Muscle of leg (tissue), 11 donors: Measurements from ENCODE around the gene KCNA10. TPM values are rescaled to one million over a fixed set of nuclear protein-coding genes. Genes with fewer than 3 reads are reported as not detected.

Source experiments
- DNase-seq: peaks from one replicate; pipeline ENCODE4 v3.0.0; 2013
- H3K27ac ChIP-seq: one replicate; pipeline ENCODE4 v1.5.1; 2013; ENCODE audit warnings: mild to moderate bottlenecking, low read length, control low read depth
- H3K27me3 ChIP-seq: one replicate; pipeline ENCODE4 v1.6.1; 2013; ENCODE audit warnings: low read length; ENCODE audit not compliant: control insufficient read depth, insufficient read depth
- H3K36me3 ChIP-seq: one replicate; pipeline ENCODE4 v1.6.1; 2013; ENCODE audit warnings: low read length; ENCODE audit not compliant: control insufficient read depth, insufficient read depth
- H3K4me1 ChIP-seq: one replicate; pipeline ENCODE4 v1.6.1; 2013; ENCODE audit warnings: low read length; ENCODE audit not compliant: control insufficient read depth, insufficient read depth
- H3K4me3 ChIP-seq: one replicate; pipeline ENCODE4 v1.5.1; 2013; ENCODE audit warnings: low read length, control low read depth
- H3K9me3 ChIP-seq: replicated peaks from 2 replicates; pipeline ENCODE4 v1.6.1; 2013; ENCODE audit warnings: low read depth, low read length; ENCODE audit not compliant: control insufficient read depth
- WGBS: methylation state at CpG from one replicate; pipeline ENCODE4 v1.1.5; 2013; ENCODE audit warnings: missing lambda C conversion rate; ENCODE audit not compliant: insufficient coverage; 5-methylcytosine and 5-hydroxymethylcytosine counted together
- polyA plus RNA-seq, 8 donors: library from polyadenylated mRNA; unstranded; fragments of 120-200 nt; gene quantifications; one replicate each; pipeline versions ENCODE4 v1.2.1 to v1.2.3, GENCODE V29; 2013; ENCODE audit warnings: inconsistent platforms in 1 of 8, low replicate concordance in 1 of 8; ENCODE audit not compliant: insufficient read length in 8 of 8, insufficient read depth in 1 of 8
- total RNA-seq: library from RNA; stranded (reverse); fragments of 120-200 nt; gene quantifications from one replicate; pipeline ENCODE4 v1.2.4, GENCODE V29; 2013

KCNA10 gene
- total and polyA plus RNA-seq, 9 donors = 0.09 to 0.75 (median 0.56) TPM

- H3K4me1 ChIP-seq = peaks cover 10% of the 10 kb centered on the region
- 63% methylated on average over 6 of the region's 7 CpGs for WGBS
Observed at GRCh38 chr1:110504226-110504625, 14.7 kb downstream of the KCNA10 start.

GRCh38 chr1:110503471-110503870, 15.5 kb downstream of the KCNA10 start:
- Histone ChIP-seq H3K36me3 (no peaks in the 10 kb centered on the region), H3K4me1 (peaks cover 8% of the 10 kb centered on the region), H3K27ac (no peak overlapping the region), H3K27me3 (peaks cover 2% of the 10 kb centered on the region), H3K4me3 (no peak overlapping the region), H3K9me3 (no peaks in the 10 kb centered on the region)
- DNase-seq = no peak
- WGBS = 80% methylated on average over 1 of the region's 5 CpGs

More at GRCh38 chr1:110504226-110504625, 14.7 kb downstream of the KCNA10 start:
- no peak for DNase-seq
- no peak overlapping the region for H3K4me3 ChIP-seq
- H3K9me3 ChIP-seq = no peaks in the 10 kb centered on the region
- no peak overlapping the region for H3K27ac ChIP-seq
- no peaks in the 10 kb centered on the region for H3K36me3 ChIP-seq
- H3K27me3 ChIP-seq = peaks cover 2% of the 10 kb centered on the region

GRCh38 chr1:110502402-110503151, 16.4 kb downstream of the KCNA10 start:
- peaks cover 2% of the 10 kb centered on the region for H3K27me3 ChIP-seq
- peak; percentile 50 for DNase-seq
- 70% methylated on average over 6 of the region's 8 CpGs for WGBS
- no peak overlapping the region for H3K4me3 ChIP-seq
- H3K4me1 ChIP-seq = no peaks in the 10 kb centered on the region
- H3K27ac ChIP-seq = no peak overlapping the region
- H3K36me3 ChIP-seq = no peaks in the 10 kb centered on the region
- H3K9me3 ChIP-seq = no peaks in the 10 kb centered on the region

DNA sequence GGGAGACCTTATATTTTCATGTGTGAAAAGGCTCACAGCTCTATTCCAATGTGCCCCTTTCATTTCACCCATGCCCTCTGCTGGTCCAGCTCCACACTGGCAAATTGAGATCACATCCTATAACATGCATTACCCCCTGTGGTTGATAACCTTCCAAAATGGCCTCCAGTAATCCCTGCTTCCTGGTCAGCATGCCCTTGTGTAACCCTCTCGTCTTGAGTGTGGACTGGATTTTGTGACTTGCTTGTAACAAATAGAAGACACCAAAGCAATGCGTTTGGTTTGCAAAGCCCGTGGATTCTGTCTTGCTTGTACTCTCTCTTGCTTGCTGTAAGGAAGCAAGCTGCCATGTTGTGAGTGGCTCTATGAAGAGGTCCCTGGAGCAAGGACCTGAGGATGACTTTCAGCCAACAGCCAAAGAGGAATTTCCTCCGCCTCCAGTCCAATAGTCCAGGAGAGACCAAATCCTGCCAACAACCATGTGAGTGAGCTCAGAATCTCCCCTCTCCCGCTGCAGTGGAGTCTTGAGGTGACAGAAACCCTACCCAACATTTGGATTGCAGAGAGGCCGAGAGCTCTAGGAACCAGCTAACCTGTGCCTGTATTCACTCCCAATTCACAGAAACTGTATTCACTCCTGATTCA, 17.4 kb downstream of the KCNA10 start:
- no peaks in the 10 kb centered on the region for H3K4me1 ChIP-seq
- no peak overlapping the region for H3K27ac ChIP-seq
- no peak for DNase-seq
- no peaks in the 10 kb centered on the region for H3K36me3 ChIP-seq
- WGBS = 58% methylated on average over 5 of the region's 6 CpGs
- peaks cover 2% of the 10 kb centered on the region for H3K27me3 ChIP-seq
- no peak overlapping the region for H3K4me3 ChIP-seq
- no peaks in the 10 kb centered on the region for H3K9me3 ChIP-seq

DNA sequence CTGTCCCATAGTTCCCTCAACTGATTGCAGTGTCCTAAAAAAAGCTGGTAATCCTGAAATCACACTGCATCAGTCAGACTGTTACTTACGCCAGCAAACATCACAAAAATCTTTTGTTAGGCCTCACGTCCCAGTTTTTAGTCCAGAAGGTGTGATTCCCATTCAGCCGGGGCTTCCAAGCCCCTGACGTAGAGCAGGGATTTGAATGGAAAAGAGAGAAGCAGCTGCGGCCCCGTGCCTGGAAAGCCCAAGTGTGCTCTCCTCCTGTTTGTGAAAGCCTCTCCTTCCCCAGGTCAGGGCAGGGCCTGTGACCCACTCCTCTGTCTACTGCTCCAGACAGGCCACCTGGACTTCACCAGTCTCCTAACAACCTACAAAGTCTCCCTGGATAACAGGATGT, 20.7 kb downstream of the KCNA10 start:
- Histone ChIP-seq H3K27me3 (peaks cover 2% of the 10 kb centered on the region), H3K9me3 (no peaks in the 10 kb centered on the region), H3K4me1 (no peaks in the 10 kb centered on the region), H3K36me3 (no peaks in the 10 kb centered on the region), H3K27ac (no peak overlapping the region), H3K4me3 (no peak overlapping the region)
- WGBS = 19% methylated on average over 3 of the region's 6 CpGs
- DNase-seq = no peak

GRCh38 chr1:110495926-110496600, 22.9 kb downstream of the KCNA10 start:
- Histone ChIP-seq H3K4me1 (no peaks in the 10 kb centered on the region), H3K27ac (no peak overlapping the region), H3K9me3 (no peaks in the 10 kb centered on the region), H3K27me3 (no peaks in the 10 kb centered on the region), H3K36me3 (no peaks in the 10 kb centered on the region), H3K4me3 (no peak overlapping the region)
- WGBS = 11% methylated on average over 6 of the region's 8 CpGs
- DNase-seq = peak; percentile 67

- Histone ChIP-seq H3K4me1 (no peaks in the 10 kb centered on the region), H3K27me3 (no peaks in the 10 kb centered on the region), H3K36me3 (no peaks in the 10 kb centered on the region)
Observed at GRCh38 chr1:110494522-110495406, 24.2 kb downstream of the KCNA10 start.

GRCh38 chr1:110494036-110494435, 24.9 kb downstream of the KCNA10 start:
- WGBS = 54% methylated on average over 4 of the region's 5 CpGs
- Histone ChIP-seq H3K4me3 (no peak overlapping the region), H3K36me3 (no peaks in the 10 kb centered on the region), H3K4me1 (no peaks in the 10 kb centered on the region), H3K27ac (no peak overlapping the region), H3K27me3 (no peaks in the 10 kb centered on the region), H3K9me3 (no peaks in the 10 kb centered on the region)
- no peak for DNase-seq

More at GRCh38 chr1:110494522-110495406, 24.2 kb downstream of the KCNA10 start:
- Histone ChIP-seq H3K4me3 (no peak overlapping the region), H3K9me3 (no peaks in the 10 kb centered on the region), H3K27ac (no peak overlapping the region)
- 57% methylated on average over 10 of the region's 21 CpGs for WGBS
- no peak for DNase-seq

DNA sequence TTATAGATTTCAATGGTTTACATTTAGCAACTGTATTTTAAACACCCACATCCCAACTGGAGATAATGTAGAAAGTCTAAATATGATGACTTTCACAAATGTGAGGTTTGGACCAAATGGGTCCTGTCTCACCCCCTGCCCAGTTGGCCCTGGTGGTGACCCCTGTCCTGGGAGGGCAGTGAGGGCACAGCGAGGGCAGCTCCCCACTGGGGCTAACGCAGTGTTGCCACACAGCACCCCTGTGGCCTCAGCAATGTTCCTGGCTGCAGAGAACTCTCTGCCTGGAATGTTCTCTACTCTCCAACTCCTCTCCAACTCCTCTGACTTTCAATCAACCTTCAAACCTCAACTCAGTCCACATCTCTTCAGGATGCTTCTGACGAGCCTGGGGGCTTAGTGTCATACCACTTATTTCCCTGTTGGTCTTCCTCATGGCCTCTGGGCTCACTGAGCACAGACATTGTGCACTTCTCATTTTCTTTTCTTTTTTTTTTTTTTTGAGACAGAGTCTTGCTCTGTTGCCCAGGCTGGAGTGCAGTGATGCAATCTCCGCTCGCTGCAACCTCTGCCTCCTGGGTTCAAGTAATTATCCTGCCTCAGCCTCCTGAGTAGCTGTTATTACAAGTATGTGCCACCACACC, 25.8 kb downstream of the KCNA10 start:
- H3K4me3 ChIP-seq = no peak overlapping the region
- H3K27ac ChIP-seq = no peak overlapping the region
- H3K9me3 ChIP-seq = no peaks in the 10 kb centered on the region
- H3K4me1 ChIP-seq = no peaks in the 10 kb centered on the region
- WGBS = 38% methylated on average over 1 of the region's 5 CpGs
- DNase-seq = no peak
- no peaks in the 10 kb centered on the region for H3K27me3 ChIP-seq
- H3K36me3 ChIP-seq = no peaks in the 10 kb centered on the region
